HepG2 (cell line): ENCODE results near the gene PSPH. TPM values are rescaled to one million over a fixed set of nuclear protein-coding genes. Genes with fewer than 3 reads are reported as not detected.

Experiments used
- ARHGAP35 ChIP-seq: sonication (generic); formaldehyde crosslinking; IDR thresholded peaks from 2 replicates; pipeline ENCODE4 v1.9.0; 2022; ENCODE audit warnings: mild to moderate bottlenecking, inconsistent platforms, moderate library complexity, missing genetic modification reagents, borderline replicate concordance
- CHD2 ChIP-seq: IDR thresholded peaks from 2 replicates; pipeline ENCODE4 v1.6.1; 2011; ENCODE audit warnings: low read depth, low read length, improper control_type of control experiment
- MED8 ChIP-seq: sonication (generic); formaldehyde crosslinking; IDR thresholded peaks from 2 replicates; pipeline ENCODE4 v1.8.1; 2023; ENCODE audit warnings: mild to moderate bottlenecking, missing genetic modification reagents; ENCODE audit not compliant: insufficient replicate concordance
- SNAPC2 ChIP-seq: sonication (generic); formaldehyde crosslinking; IDR thresholded peaks from 2 replicates; pipeline ENCODE4 v1.8.1; 2022; ENCODE audit warnings: mild to moderate bottlenecking, missing genetic modification reagents
- YEATS2 ChIP-seq: sonication (generic); formaldehyde crosslinking; IDR thresholded peaks from 2 replicates; pipeline ENCODE4 v1.4.0; 2020; ENCODE audit warnings: missing genetic modification reagents, borderline replicate concordance
- ZMAT3 ChIP-seq: sonication (generic); formaldehyde crosslinking; conservative IDR thresholded peaks from 2 replicates; pipeline ENCODE4 v1.7.0; 2021; ENCODE audit warnings: missing genetic modification reagents
- ZNF20 ChIP-seq: sonication (generic); formaldehyde crosslinking; IDR thresholded peaks from 2 replicates; pipeline ENCODE4 v1.4.0; 2020; ENCODE audit warnings: mild to moderate bottlenecking, moderate library complexity, missing genetic modification reagents
- ZNF660 ChIP-seq: sonication (generic); formaldehyde crosslinking; IDR thresholded peaks from 2 replicates; pipeline ENCODE4 v1.5.1; 2020; ENCODE audit warnings: mild to moderate bottlenecking, low read depth, missing genetic modification reagents, borderline replicate concordance
- polyA plus RNA-seq, 8 experiments: library from polyadenylated mRNA; depleted of rRNA in 3 of 8; stranded (reverse) in 7 of 8; unstranded in 1 of 8; fragments of >200 nt; fragmentation: Illumina TruSeq in 4 of 8; extraction: Trizol in 4 of 8; gene quantifications; 2 replicates each; pipeline versions ENCODE4 v1.2.1 to v1.2.3, GENCODE V29; 2011 to 2016; ENCODE audit warnings: low read depth in 4 of 8, missing spikeins in 1 of 8, mixed read lengths in 1 of 8; ENCODE audit not compliant: insufficient read depth in 1 of 8
- total RNA-seq, 5 experiments: library from RNA; depleted of rRNA; stranded (reverse); fragments of >200 nt; fragmentation: Illumina TruSeq; extraction: Trizol; gene quantifications; 2 replicates each; pipeline ENCODE4 v1.2.3, GENCODE V29; 2016; ENCODE audit warnings: low read depth in 1 of 5
- TF ChIP-seq, protein P1 (sequence below): sonication (generic); formaldehyde crosslinking; IDR thresholded peaks from 2 replicates; pipeline ENCODE4 v1.4.0; 2020; ENCODE audit warnings: missing genetic modification reagents, borderline replicate concordance
- TF ChIP-seq, protein P2 (sequence below): sonication (generic); formaldehyde crosslinking; IDR thresholded peaks from 2 replicates; pipeline ENCODE4 v1.4.0; 2020; ENCODE audit warnings: mild to moderate bottlenecking, missing genetic modification reagents
- TF ChIP-seq, protein P3 (sequence below): sonication (generic); formaldehyde crosslinking; IDR thresholded peaks from 2 replicates; pipeline ENCODE4 v1.5.0; 2020; ENCODE audit warnings: mild to moderate bottlenecking, missing genetic modification reagents, borderline replicate concordance
- TF ChIP-seq, protein P4 (sequence below): IDR thresholded peaks from 2 replicates; pipeline ENCODE4 v1.6.1; 2016
- TF ChIP-seq, protein P5 (sequence below): sonication (generic); formaldehyde crosslinking; IDR thresholded peaks from 2 replicates; pipeline ENCODE4 v1.8.1; 2023; ENCODE audit warnings: missing genetic modification reagents, inconsistent platforms, borderline replicate concordance

Gene PSPH
- total and polyA plus RNA-seq, 2 of the 13 experiments (the other 11 are each of a cell fraction or from before 2014, with no cell fraction given), result 85.5 to 124 TPM

DNA sequence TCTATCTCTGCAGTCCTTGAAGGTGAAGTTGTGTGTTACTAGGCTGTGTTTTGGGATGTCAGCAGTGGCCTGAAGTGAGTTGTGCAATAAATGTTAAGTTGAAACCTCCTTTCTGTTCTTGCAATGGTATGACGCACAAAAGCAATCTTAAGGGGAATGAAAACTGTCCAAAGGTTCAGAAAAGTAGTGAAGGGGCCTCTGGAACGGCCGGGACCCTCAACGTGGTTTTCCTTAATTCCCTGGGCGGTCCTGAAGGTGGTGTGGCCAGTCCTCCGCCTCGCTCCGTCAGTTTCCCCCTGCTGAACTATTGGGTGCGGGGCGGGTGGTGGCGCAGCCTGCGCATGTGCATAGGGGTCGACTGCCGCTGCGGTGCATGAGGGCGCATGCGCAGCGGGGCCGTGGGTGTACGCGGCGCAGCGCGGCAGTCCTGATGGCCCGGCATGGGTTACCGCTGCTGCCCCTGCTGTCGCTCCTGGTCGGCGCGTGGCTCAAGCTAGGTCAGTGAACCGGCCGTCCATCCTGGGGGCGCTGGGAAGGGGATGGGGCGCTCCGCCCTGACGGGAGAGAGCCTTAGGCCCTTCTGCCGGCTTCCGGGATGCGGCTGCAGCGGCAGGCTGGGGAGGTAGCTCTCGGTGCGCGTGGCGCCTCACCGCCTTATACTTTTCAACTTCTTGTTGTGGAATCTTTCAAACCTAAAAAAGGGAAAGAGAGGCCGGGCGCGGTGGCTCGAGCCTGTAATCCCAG is 12.8 kb upstream of the PSPH start, which contains the start of gene SUMF2 (continued):
- TF ChIP-seq, protein P1, sequence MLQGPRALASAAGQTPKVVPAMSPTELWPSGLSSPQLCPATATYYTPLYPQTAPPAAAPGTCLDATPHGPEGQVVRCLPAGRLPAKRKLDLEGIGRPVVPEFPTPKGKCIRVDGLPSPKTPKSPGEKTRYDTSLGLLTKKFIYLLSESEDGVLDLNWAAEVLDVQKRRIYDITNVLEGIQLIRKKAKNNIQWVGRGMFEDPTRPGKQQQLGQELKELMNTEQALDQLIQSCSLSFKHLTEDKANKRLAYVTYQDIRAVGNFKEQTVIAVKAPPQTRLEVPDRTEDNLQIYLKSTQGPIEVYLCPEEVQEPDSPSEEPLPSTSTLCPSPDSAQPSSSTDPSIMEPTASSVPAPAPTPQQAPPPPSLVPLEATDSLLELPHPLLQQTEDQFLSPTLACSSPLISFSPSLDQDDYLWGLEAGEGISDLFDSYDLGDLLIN, result no peak
- TF ChIP-seq ZMAT3, result peak; percentile 97
- TF ChIP-seq, protein P2, sequence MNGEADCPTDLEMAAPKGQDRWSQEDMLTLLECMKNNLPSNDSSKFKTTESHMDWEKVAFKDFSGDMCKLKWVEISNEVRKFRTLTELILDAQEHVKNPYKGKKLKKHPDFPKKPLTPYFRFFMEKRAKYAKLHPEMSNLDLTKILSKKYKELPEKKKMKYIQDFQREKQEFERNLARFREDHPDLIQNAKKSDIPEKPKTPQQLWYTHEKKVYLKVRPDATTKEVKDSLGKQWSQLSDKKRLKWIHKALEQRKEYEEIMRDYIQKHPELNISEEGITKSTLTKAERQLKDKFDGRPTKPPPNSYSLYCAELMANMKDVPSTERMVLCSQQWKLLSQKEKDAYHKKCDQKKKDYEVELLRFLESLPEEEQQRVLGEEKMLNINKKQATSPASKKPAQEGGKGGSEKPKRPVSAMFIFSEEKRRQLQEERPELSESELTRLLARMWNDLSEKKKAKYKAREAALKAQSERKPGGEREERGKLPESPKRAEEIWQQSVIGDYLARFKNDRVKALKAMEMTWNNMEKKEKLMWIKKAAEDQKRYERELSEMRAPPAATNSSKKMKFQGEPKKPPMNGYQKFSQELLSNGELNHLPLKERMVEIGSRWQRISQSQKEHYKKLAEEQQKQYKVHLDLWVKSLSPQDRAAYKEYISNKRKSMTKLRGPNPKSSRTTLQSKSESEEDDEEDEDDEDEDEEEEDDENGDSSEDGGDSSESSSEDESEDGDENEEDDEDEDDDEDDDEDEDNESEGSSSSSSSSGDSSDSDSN (CRISPR knock-in tag), result peak; percentile 92
- TF ChIP-seq MED8 (CRISPR knock-in tag), result peak; percentile 69
- peak; percentile 50; the same call in 1 of the 2 replicates for TF ChIP-seq CHD2
- TF ChIP-seq, protein P3, sequence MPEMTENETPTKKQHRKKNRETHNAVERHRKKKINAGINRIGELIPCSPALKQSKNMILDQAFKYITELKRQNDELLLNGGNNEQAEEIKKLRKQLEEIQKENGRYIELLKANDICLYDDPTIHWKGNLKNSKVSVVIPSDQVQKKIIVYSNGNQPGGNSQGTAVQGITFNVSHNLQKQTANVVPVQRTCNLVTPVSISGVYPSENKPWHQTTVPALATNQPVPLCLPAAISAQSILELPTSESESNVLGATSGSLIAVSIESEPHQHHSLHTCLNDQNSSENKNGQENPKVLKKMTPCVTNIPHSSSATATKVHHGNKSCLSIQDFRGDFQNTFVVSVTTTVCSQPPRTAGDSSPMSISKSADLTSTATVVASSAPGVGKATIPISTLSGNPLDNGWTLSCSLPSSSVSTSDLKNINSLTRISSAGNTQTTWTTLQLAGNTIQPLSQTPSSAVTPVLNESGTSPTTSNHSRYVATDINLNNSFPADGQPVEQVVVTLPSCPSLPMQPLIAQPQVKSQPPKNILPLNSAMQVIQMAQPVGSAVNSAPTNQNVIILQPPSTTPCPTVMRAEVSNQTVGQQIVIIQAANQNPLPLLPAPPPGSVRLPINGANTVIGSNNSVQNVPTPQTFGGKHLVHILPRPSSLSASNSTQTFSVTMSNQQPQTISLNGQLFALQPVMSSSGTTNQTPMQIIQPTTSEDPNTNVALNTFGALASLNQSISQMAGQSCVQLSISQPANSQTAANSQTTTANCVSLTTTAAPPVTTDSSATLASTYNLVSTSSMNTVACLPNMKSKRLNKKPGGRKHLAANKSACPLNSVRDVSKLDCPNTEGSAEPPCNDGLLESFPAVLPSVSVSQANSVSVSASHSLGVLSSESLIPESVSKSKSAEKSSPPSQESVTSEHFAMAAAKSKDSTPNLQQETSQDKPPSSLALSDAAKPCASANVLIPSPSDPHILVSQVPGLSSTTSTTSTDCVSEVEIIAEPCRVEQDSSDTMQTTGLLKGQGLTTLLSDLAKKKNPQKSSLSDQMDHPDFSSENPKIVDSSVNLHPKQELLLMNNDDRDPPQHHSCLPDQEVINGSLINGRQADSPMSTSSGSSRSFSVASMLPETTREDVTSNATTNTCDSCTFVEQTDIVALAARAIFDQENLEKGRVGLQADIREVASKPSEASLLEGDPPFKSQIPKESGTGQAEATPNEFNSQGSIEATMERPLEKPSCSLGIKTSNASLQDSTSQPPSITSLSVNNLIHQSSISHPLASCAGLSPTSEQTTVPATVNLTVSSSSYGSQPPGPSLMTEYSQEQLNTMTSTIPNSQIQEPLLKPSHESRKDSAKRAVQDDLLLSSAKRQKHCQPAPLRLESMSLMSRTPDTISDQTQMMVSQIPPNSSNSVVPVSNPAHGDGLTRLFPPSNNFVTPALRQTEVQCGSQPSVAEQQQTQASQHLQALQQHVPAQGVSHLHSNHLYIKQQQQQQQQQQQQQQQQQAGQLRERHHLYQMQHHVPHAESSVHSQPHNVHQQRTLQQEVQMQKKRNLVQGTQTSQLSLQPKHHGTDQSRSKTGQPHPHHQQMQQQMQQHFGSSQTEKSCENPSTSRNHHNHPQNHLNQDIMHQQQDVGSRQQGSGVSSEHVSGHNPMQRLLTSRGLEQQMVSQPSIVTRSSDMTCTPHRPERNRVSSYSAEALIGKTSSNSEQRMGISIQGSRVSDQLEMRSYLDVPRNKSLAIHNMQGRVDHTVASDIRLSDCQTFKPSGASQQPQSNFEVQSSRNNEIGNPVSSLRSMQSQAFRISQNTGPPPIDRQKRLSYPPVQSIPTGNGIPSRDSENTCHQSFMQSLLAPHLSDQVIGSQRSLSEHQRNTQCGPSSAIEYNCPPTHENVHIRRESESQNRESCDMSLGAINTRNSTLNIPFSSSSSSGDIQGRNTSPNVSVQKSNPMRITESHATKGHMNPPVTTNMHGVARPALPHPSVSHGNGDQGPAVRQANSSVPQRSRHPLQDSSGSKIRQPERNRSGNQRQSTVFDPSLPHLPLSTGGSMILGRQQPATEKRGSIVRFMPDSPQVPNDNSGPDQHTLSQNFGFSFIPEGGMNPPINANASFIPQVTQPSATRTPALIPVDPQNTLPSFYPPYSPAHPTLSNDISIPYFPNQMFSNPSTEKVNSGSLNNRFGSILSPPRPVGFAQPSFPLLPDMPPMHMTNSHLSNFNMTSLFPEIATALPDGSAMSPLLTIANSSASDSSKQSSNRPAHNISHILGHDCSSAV (CRISPR knock-in tag), result no peak
- 0 out of 2 replicates have a peak, but pooled peaks have one; percentile 66 for TF ChIP-seq SNAPC2 (CRISPR knock-in tag)
- TF ChIP-seq, protein P4, sequence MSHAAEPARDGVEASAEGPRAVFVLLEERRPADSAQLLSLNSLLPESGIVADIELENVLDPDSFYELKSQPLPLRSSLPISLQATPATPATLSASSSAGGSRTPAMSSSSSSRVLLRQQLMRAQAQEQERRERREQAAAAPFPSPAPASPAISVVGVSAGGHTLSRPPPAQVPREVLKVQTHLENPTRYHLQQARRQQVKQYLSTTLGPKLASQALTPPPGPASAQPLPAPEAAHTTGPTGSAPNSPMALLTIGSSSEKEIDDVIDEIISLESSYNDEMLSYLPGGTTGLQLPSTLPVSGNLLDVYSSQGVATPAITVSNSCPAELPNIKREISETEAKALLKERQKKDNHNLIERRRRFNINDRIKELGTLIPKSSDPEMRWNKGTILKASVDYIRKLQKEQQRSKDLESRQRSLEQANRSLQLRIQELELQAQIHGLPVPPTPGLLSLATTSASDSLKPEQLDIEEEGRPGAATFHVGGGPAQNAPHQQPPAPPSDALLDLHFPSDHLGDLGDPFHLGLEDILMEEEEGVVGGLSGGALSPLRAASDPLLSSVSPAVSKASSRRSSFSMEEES (CRISPR knock-in tag), result no peak
- TF ChIP-seq, protein P5, sequence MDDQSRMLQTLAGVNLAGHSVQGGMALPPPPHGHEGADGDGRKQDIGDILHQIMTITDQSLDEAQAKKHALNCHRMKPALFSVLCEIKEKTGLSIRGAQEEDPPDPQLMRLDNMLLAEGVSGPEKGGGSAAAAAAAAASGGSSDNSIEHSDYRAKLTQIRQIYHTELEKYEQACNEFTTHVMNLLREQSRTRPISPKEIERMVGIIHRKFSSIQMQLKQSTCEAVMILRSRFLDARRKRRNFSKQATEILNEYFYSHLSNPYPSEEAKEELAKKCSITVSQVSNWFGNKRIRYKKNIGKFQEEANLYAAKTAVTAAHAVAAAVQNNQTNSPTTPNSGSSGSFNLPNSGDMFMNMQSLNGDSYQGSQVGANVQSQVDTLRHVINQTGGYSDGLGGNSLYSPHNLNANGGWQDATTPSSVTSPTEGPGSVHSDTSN (CRISPR knock-in tag), result peak; percentile 45; the same call in 1 of the 2 replicates
- TF ChIP-seq ARHGAP35 (CRISPR knock-in tag), result 0 out of 2 replicates have a peak, but pooled peaks have one; percentile 61
- no peak for TF ChIP-seq YEATS2
- TF ChIP-seq ZNF20 (CRISPR knock-in tag), result no peak
- TF ChIP-seq ZNF660 (CRISPR knock-in tag), result no peak
